B cell (primary cell): ENCODE measurements around the gene TGFA. TPM values are rescaled to one million over a fixed set of nuclear protein-coding genes. Genes with fewer than 3 reads are reported as not detected.

Experiments
- ATAC-seq: fragments of 200-7000 bp; cut with Tn5 transposase; one replicate; pipeline ENCODE4 v1.10.0; 2021; ENCODE audit warnings: low read depth, mild to moderate bottlenecking, moderate number of reproducible peaks, moderate library complexity
- CTCF ChIA-PET: fragments of 350-600 bp; sonication (Branson Sonifier 250); formaldehyde crosslinking; loops from one replicate; lab custom pipeline; 2021; ENCODE audit warnings: antibody characterized with exemption, inconsistent platforms; lab: Charles Lee
- POLR2A ChIA-PET: fragments of 350-600 bp; sonication (Branson Sonifier 250); formaldehyde crosslinking; loops from one replicate; lab custom pipeline; 2021; ENCODE audit warnings: antibody characterized with exemption; lab: Charles Lee
- DNase-seq: peaks from one replicate; pipeline ENCODE4 v3.0.0; 2013
- H2AFZ ChIP-seq: 2 replicates; pipeline ENCODE4 v1.6.1; 2012; ENCODE audit warnings: mild to moderate bottlenecking, low read depth, low read length; ENCODE audit not compliant: insufficient read depth, poor library complexity, severe bottlenecking
- H3K27ac ChIP-seq, 2 donors: 1 replicate in 1 of 2; 2 replicates in 1 of 2; pipeline ENCODE4 v1.5.1; 2012 to 2013; ENCODE audit warnings: low read length in 2 of 2, mild to moderate bottlenecking in 2 of 2, moderate library complexity in 1 of 2
- H3K27me3 ChIP-seq, 4 experiments: fragments of 200-600 bp in 1 of 4; sonication (generic) in 1 of 4; replicated peaks in 1 of 4; 1 replicate in 2 of 4; 2 replicates in 2 of 4; pipeline versions ENCODE4 v1.6.1 to v1.7.0; 2013 to 2016; ENCODE audit warnings: low read length in 3 of 4, mild to moderate bottlenecking in 2 of 4, mixed read lengths in 1 of 4, moderate library complexity in 1 of 4; ENCODE audit not compliant: insufficient read depth in 4 of 4, control insufficient read depth in 3 of 4; ENCODE audit errors: control extremely low read depth in 1 of 4
- H3K36me3 ChIP-seq, 2 experiments: replicated peaks in 1 of 2; 1 replicate in 1 of 2; 2 replicates in 1 of 2; pipeline versions ENCODE4 v1.6.1 to v1.7.1; 2013; ENCODE audit warnings: low read length in 1 of 2; ENCODE audit not compliant: insufficient read depth in 2 of 2, control insufficient read depth in 1 of 2; ENCODE audit errors: control extremely low read depth in 1 of 2, extremely low read depth in 1 of 2
- H3K4me1 ChIP-seq, 2 donors: fragments of 200-600 bp in 1 of 2; sonication (generic) in 1 of 2; 1 replicate in 1 of 2; 2 replicates in 1 of 2; pipeline versions ENCODE4 v1.5.1 to v1.6.1; 2013 to 2017; ENCODE audit warnings: low read length in 2 of 2; ENCODE audit not compliant: control insufficient read depth in 2 of 2, insufficient read depth in 2 of 2
- H3K4me2 ChIP-seq: replicated peaks from 2 replicates; pipeline ENCODE3; 2012; ENCODE audit warnings: mild to moderate bottlenecking, low read depth, low read length; ENCODE audit not compliant: poor library complexity, severe bottlenecking
- H3K4me3 ChIP-seq, 5 experiments: fragments of 200-600 bp in 1 of 5; sonication (generic) in 1 of 5; 1 replicate in 3 of 5; 2 replicates in 2 of 5; pipeline versions ENCODE4 v1.5.1 to v1.7.0; 2011 to 2016; ENCODE audit warnings: low read length in 4 of 5, mild to moderate bottlenecking in 4 of 5, low read depth in 2 of 5, control low read depth in 1 of 5, moderate library complexity in 1 of 5; ENCODE audit not compliant: insufficient read depth in 1 of 5; ENCODE audit errors: control extremely low read depth in 1 of 5, extremely low read depth in 1 of 5
- H3K79me2 ChIP-seq: fragments of 200-600 bp; sonication (generic); one replicate; pipeline ENCODE4 v1.6.0; 2016; ENCODE audit warnings: low read length; ENCODE audit not compliant: control insufficient read depth, insufficient read depth
- H3K9ac ChIP-seq: fragments of 200-600 bp; sonication (generic); 2 replicates; pipeline ENCODE4 v1.6.1; 2017; ENCODE audit warnings: mild to moderate bottlenecking, low read length, moderate library complexity
- H3K9me3 ChIP-seq, 3 donors: one replicate each; pipeline versions ENCODE4 v1.6.1 to v1.7.1; 2013; ENCODE audit warnings: low read length in 2 of 3; ENCODE audit not compliant: control insufficient read depth in 2 of 3, insufficient read depth in 1 of 3; ENCODE audit errors: control extremely low read depth in 1 of 3
- H4K20me1 ChIP-seq: 2 replicates; pipeline ENCODE4 v1.6.0; 2012; ENCODE audit warnings: mild to moderate bottlenecking, low read length; ENCODE audit not compliant: insufficient read depth, control insufficient read depth, poor library complexity, severe bottlenecking
- H3K27ac Mint-ChIP-seq: one replicate; pipeline ENCODE4 v1.8.0; 2021; ENCODE audit warnings: mixed read lengths
- H3K27me3 Mint-ChIP-seq: one replicate; pipeline ENCODE4 v1.8.0; 2021; ENCODE audit warnings: mixed read lengths
- H3K4me1 Mint-ChIP-seq: one replicate; pipeline ENCODE4 v1.8.0; 2021; ENCODE audit warnings: mixed read lengths
- H3K4me3 Mint-ChIP-seq: one replicate; pipeline ENCODE4 v1.8.0; 2021; ENCODE audit warnings: mixed read lengths
- H3K9me3 Mint-ChIP-seq: one replicate; pipeline ENCODE4 v1.8.0; 2022; ENCODE audit warnings: mixed read lengths; ENCODE audit not compliant: insufficient read depth
- EZH2 ChIP-seq: IDR thresholded peaks from 2 replicates; pipeline ENCODE4 v1.6.1; 2012; ENCODE audit warnings: borderline replicate concordance, low read depth, mild to moderate bottlenecking, moderate library complexity, low read length; ENCODE audit not compliant: insufficient read depth, poor library complexity, severe bottlenecking
- WGBS: methylation state at CpG from one replicate; pipeline ENCODE4 v1.1.5; 2013; ENCODE audit warnings: missing lambda C conversion rate; ENCODE audit not compliant: insufficient coverage; 5-methylcytosine and 5-hydroxymethylcytosine counted together
- intact Hi-C: fragments of 100-400 bp; cut with micrococcal nuclease; formaldehyde crosslinking; loops from one replicate; pipeline ENCODE4 v1.10.0; 2022
- polyA plus RNA-seq: library from polyadenylated mRNA; depleted of rRNA; stranded (reverse); fragments of >200 nt; gene quantifications from 2 replicates; pipeline ENCODE4 v1.2.3, GENCODE V29; 2012
- total RNA-seq, 2 donors: library from RNA; stranded (reverse); fragments of 120-200 nt in 1 of 2; gene quantifications; 1 replicate in 1 of 2; 2 replicates in 1 of 2; pipeline versions ENCODE4 v1.2.3 to v1.2.4, GENCODE V29; 2013 to 2022
- TF ChIP-seq, protein P1 (sequence below): fragments of 200-600 bp; IDR thresholded peaks from one replicate; pipeline ENCODE4 v1.8.0; 2022; ENCODE audit warnings: antibody characterized with exemption, mild to moderate bottlenecking

TGFA gene
- total and polyA plus RNA-seq, 2 donors (not counting 1 experiment from before 2014, with no cell fraction given): 0.04 TPM; not detected in 1

DNA sequence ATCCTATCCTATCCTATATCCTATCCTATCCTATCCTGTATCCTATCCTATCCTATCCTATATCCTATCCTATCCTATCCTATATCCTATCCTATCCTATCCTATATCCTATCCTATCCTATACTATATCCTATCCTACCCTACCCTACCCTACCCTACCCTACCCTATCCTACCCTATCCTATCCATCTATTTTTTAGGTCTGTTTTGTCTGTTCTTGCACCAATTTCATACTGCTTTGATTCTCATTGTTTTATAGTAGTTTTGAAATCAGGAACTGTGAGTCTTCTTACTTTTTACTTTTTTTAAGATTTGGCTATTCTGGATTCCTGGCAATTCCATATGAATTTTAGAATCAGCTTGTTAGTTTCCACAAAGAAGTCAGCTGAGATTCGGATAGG, 118.5 kb downstream of the TGFA start:
- Mint-ChIP-seq H3K27me3 (peaks cover 15% of the 10 kb centered on the region), H3K4me3 (no peak overlapping the region), H3K27ac (no peak overlapping the region), H3K9me3 (no peaks in the 10 kb centered on the region), H3K4me1 (no peaks in the 10 kb centered on the region)
- DNase-seq (no peak), ATAC-seq (no peak)
- ChIA-PET CTCF (no interaction called here), POLR2A (no interaction called here)
- Histone ChIP-seq H3K4me2 (no peak overlapping the region), H3K9ac (no peak overlapping the region), H3K79me2 (no peaks in the 10 kb centered on the region), H3K27me3 (no peaks in the 10 kb centered on the region), H4K20me1 (no peaks in the 10 kb centered on the region), H2AFZ (no peak overlapping the region), H3K9me3 (peaks cover 0 to 1% (median 0%) of the 10 kb centered on the region in 3 donors), H3K4me3 (no peak overlapping the region), H3K27ac (no peak overlapping the region), H3K36me3 (no peaks in the 10 kb centered on the region), H3K4me1 (no peaks in the 10 kb centered on the region)
- no peak for TF ChIP-seq EZH2
- TF ChIP-seq, protein P1, sequence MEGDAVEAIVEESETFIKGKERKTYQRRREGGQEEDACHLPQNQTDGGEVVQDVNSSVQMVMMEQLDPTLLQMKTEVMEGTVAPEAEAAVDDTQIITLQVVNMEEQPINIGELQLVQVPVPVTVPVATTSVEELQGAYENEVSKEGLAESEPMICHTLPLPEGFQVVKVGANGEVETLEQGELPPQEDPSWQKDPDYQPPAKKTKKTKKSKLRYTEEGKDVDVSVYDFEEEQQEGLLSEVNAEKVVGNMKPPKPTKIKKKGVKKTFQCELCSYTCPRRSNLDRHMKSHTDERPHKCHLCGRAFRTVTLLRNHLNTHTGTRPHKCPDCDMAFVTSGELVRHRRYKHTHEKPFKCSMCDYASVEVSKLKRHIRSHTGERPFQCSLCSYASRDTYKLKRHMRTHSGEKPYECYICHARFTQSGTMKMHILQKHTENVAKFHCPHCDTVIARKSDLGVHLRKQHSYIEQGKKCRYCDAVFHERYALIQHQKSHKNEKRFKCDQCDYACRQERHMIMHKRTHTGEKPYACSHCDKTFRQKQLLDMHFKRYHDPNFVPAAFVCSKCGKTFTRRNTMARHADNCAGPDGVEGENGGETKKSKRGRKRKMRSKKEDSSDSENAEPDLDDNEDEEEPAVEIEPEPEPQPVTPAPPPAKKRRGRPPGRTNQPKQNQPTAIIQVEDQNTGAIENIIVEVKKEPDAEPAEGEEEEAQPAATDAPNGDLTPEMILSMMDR: no peak
- intact Hi-C loops: no loop called here
- no CpG with 5 or more reads among the region's 1 CpG for WGBS

DNA sequence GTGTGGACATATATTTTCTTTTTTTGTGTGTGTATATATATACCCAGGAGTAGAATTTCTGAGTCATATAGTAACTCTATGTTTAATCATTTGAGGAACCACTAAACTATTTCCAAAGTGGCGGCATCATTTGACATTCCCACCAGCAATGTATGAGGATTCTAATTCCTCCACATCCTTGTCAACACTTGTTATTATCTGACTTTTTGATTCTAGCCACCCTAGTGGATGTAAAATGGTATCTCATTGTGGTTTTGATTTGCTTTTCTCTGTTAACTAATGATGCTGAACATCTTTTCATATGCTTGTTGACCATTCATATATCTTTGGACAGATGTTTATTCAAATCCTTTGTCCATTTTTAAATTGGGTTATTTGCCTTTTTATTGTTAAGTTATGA, 120.3 kb downstream of the TGFA start:
- peaks cover 2% of the 10 kb centered on the region for H3K9me3 Mint-ChIP-seq
- ChIA-PET POLR2A (no interaction called here), CTCF (no interaction called here)
- TF ChIP-seq EZH2: no peak
- TF ChIP-seq, protein P1: no peak
- H3K4me3 ChIP-seq: no peak overlapping the region
- H3K36me3 ChIP-seq: no peaks in the 10 kb centered on the region
- no peak overlapping the region for H2AFZ ChIP-seq
- DNase-seq: no peak
- peaks cover 11% of the 10 kb centered on the region for H3K27me3 Mint-ChIP-seq
- H3K27ac ChIP-seq: no peak overlapping the region
- no CpG with 5 or more reads among the region's 1 CpG for WGBS
- no peaks in the 10 kb centered on the region for H3K27me3 ChIP-seq
- H3K9me3 ChIP-seq: peaks cover 0 to 1% (median 0%) of the 10 kb centered on the region in 3 donors
- ATAC-seq: no peak
- H3K4me2 ChIP-seq: no peak overlapping the region
- no peak overlapping the region for H3K9ac ChIP-seq
- H3K4me3 Mint-ChIP-seq: no peak overlapping the region
- no peaks in the 10 kb centered on the region for H3K79me2 ChIP-seq
- H3K27ac Mint-ChIP-seq: no peak overlapping the region
- no peaks in the 10 kb centered on the region for H4K20me1 ChIP-seq
- no peaks in the 10 kb centered on the region for H3K4me1 Mint-ChIP-seq
- intact Hi-C loops: no loop called here
- H3K4me1 ChIP-seq: no peaks in the 10 kb centered on the region
